ENCODE results near the gene JAG1. TPM values are rescaled to one million over a fixed set of nuclear protein-coding genes. Genes with fewer than 3 reads are reported as not detected.

The JAG1 gene
- total and polyA plus RNA-seq, 4 experiments from 2014 or later = 0.04 to 1.9 (median 0.45) TPM

DNA sequence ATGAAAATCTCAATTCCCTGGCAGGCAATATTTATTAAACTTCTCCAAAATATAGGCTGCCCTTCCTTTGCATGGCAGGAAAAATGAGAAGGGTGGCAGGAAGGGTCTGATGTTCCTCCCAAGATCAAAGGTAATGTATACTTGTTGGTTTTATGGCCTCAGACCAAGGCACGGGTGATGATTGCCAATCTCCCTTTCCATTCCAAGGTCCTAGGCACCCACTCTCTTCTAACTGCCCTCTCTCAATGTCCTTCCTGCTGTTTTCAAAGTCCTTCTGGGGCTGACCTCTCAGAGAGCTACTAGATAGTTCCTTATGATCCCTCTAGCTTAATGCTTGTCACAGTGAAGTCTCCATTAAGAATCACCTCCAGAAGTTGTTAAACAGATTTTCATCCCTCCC is 15.6 kb upstream of the JAG1 start:
- Histone ChIP-seq H3K36me3 (ENCODE audit: insufficient read depth, low read length) (no peaks in the 10 kb centered on the region), H3K4me1 (ENCODE audit: insufficient read depth, low read length) (no peaks in the 10 kb centered on the region), H3K4me3 (ENCODE audit: low read length in 2 of 2) (no peak overlapping the region), H3K27ac (ENCODE audit: low read depth, low read length) (no peak overlapping the region), H3K9me3 (ENCODE audit: control insufficient read depth in 1 of 2, low read length in 2 of 2) (no peaks in the 10 kb centered on the region), H3K27me3 (ENCODE audit: insufficient read depth, low read length) (no peaks in the 10 kb centered on the region)
- no peak for DNase-seq
- Mint-ChIP-seq H3K4me1 (no peaks in the 10 kb centered on the region), H3K27ac (no peak overlapping the region), H3K36me3 (no peaks in the 10 kb centered on the region), H3K9me3 (no peaks in the 10 kb centered on the region), H3K4me3 (no peak overlapping the region), H3K27me3 (peaks cover 7 to 19% of the 10 kb centered on the region in 2 donors)
- CTCF ChIA-PET (ENCODE audit: partially characterized antibody) = interaction anchor here (0.8 kb wide), 1 partner anchor 15 kb away, joined by 3 read pairs; the partner anchor contains the start of gene JAG1
- POLR2A ChIA-PET (ENCODE audit: partially characterized antibody) = no interaction called here
- intact Hi-C loops (cut with micrococcal nuclease) = no loop called here

DNA sequence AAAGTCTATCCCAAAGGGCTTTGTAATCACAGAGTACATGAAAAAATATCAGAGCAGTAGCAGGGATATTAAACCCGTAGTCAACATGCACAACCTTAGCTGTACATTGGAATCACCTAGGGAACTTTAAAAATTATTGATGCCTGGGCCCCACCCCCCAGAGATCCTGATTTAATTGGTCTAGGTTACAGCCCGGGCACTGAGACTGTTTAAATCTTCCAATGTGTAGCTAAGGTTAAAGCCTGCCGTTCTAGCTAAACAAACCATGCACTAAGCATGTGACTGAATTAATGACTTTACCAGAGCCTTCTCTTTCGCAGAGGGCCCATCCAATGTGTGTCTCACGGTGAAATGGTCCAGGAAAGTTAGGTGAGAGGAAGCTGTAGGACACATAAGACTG is 14.1 kb upstream of the JAG1 start:
- H3K4me3 Mint-ChIP-seq = no peak overlapping the region
- no peaks in the 10 kb centered on the region for H3K4me1 Mint-ChIP-seq
- intact Hi-C loops (cut with micrococcal nuclease) = no loop called here
- no peak overlapping the region for H3K27ac ChIP-seq (ENCODE audit: low read depth, low read length)
- no peak for DNase-seq
- H3K27ac Mint-ChIP-seq = no peak overlapping the region
- H3K9me3 Mint-ChIP-seq = no peaks in the 10 kb centered on the region
- no peaks in the 10 kb centered on the region for H3K27me3 ChIP-seq (ENCODE audit: insufficient read depth, low read length)
- ChIA-PET CTCF (ENCODE audit: partially characterized antibody) (interaction anchor here (0.5 to 0.9 kb wide), 2 partner anchors 9 to 12 kb away, joined by 3 to 4 read pairs; no protein-coding TSS in a partner anchor), POLR2A (ENCODE audit: partially characterized antibody) (no interaction called here)
- no peaks in the 10 kb centered on the region for H3K9me3 ChIP-seq (ENCODE audit: control insufficient read depth in 1 of 2, low read length in 2 of 2)
- H3K36me3 ChIP-seq (ENCODE audit: insufficient read depth, low read length) = no peaks in the 10 kb centered on the region
- peaks cover 7 to 20% of the 10 kb centered on the region in 2 donors for H3K27me3 Mint-ChIP-seq
- no peaks in the 10 kb centered on the region for H3K4me1 ChIP-seq (ENCODE audit: insufficient read depth, low read length)
- H3K36me3 Mint-ChIP-seq = no peaks in the 10 kb centered on the region
- no peak overlapping the region for H3K4me3 ChIP-seq (ENCODE audit: low read length in 2 of 2)

DNA sequence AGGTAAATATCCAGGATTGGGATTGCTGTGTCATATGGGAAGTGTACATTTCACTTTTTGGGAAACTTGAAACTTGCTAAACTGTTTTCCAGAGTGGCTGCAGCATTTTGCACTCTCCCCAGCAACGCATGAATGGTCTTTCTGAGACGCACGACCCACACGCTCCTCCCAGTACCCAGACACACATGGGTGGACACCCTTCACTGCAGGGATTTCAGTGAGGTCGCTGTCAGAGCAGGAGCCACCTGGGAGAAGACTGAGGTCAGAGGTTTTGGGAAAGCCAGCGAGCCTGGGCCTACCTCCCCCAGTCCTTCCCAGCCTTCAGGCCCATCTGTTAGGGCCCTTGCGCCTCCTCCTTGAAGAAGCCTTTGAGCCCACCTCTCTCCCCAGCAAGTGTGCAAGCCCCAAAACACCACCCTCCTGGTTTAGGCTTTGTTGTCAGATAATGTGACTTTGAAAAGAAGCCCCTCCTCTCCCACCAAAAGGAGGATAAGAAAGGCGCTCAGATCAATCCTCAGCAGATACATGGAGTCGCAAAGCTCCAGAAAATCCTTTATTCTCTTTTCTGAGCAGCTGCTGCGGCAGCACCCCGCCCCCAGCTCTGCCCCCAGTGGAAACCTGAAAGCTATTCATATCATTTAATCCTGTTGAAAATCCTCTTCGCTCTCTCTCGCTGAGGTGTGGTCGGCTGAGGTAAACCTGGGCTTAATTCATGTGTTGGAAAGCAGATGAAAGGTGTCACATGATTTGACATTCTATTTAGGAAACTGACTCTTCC is 12.7 kb upstream of the JAG1 start:
- CTCF ChIA-PET (ENCODE audit: partially characterized antibody) = no interaction called here
- POLR2A ChIA-PET (ENCODE audit: partially characterized antibody) = no interaction called here
- intact Hi-C loops (cut with micrococcal nuclease) = no loop called here
- Histone ChIP-seq H3K36me3 (ENCODE audit: insufficient read depth, low read length) (no peaks in the 10 kb centered on the region), H3K4me3 (ENCODE audit: low read length in 2 of 2) (no peak overlapping the region), H3K4me1 (ENCODE audit: insufficient read depth, low read length) (no peaks in the 10 kb centered on the region), H3K27me3 (ENCODE audit: insufficient read depth, low read length) (no peaks in the 10 kb centered on the region), H3K27ac (ENCODE audit: low read depth, low read length) (no peak overlapping the region), H3K9me3 (ENCODE audit: control insufficient read depth in 1 of 2, low read length in 2 of 2) (no peaks in the 10 kb centered on the region)
- H3K4me3 Mint-ChIP-seq = no peak overlapping the region
- H3K27me3 Mint-ChIP-seq = peaks cover 7 to 25% of the 10 kb centered on the region in 2 donors
- no peak overlapping the region for H3K27ac Mint-ChIP-seq
- H3K36me3 Mint-ChIP-seq = no peaks in the 10 kb centered on the region
- no peak for DNase-seq
- H3K9me3 Mint-ChIP-seq = no peaks in the 10 kb centered on the region
- H3K4me1 Mint-ChIP-seq = no peaks in the 10 kb centered on the region

DNA sequence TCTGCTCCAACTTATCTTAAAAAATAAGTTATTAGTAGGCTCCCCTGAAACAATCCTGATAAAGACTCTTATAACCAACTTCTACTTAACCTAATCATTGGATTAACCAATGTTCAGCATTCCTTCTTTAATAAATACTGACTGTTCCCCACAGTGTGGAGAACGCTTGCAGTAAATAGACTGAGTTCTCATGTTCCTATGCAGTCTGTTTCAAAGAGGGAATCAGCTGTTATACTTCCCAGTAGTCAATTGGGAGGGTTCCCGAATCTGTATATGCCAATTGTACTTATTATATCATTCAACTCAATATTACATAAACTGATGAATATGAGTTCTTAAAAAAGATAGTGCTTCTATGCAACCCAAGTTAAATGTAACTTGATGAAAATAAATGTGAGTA is 9.7 kb upstream of the JAG1 start:
- H3K27ac Mint-ChIP-seq = no peak overlapping the region
- H3K27me3 Mint-ChIP-seq = peaks cover 3 to 25% of the 10 kb centered on the region in 2 donors
- ChIA-PET POLR2A (ENCODE audit: partially characterized antibody) (no interaction called here), CTCF (ENCODE audit: partially characterized antibody) (interaction anchor here (2.4 kb wide), 1 partner anchor 13 kb away, joined by 9 read pairs; no protein-coding TSS in a partner anchor)
- H3K9me3 Mint-ChIP-seq = peaks cover 0 to 1% (median 0%) of the 10 kb centered on the region in 8 donors
- no peak overlapping the region for H3K27ac ChIP-seq (ENCODE audit: low read depth, low read length)
- no peaks in the 10 kb centered on the region for H3K9me3 ChIP-seq (ENCODE audit: control insufficient read depth in 1 of 2, low read length in 2 of 2)
- H3K36me3 ChIP-seq (ENCODE audit: insufficient read depth, low read length) = no peaks in the 10 kb centered on the region
- no peaks in the 10 kb centered on the region for H3K4me1 ChIP-seq (ENCODE audit: insufficient read depth, low read length)
- H3K4me3 ChIP-seq (ENCODE audit: low read length in 2 of 2) = no peak overlapping the region
- intact Hi-C loops (cut with micrococcal nuclease) = no loop called here
- DNase-seq = no peak
- no peaks in the 10 kb centered on the region for H3K27me3 ChIP-seq (ENCODE audit: insufficient read depth, low read length)
- H3K36me3 Mint-ChIP-seq = no peaks in the 10 kb centered on the region
- H3K4me3 Mint-ChIP-seq = no peak overlapping the region
- H3K4me1 Mint-ChIP-seq = no peaks in the 10 kb centered on the region

DNA sequence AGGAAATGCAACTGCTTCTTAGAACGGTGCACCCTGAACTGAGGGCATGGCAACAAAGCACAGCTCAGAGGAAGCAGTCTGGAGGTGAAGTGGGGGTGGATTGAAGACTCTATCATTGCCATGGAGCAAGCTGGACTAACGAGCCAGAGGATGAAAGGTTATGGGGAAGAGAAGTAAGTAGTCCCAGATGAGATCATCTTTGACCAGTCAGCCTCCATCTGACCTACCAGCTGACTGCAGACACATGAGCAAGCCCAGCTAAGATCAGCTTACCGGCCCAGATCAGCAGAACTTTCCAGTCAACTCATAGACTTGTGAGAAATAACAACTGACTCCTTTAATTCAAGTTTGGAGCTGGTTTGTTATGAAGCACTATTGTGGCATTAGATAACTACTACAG is 9.1 kb upstream of the JAG1 start:
- POLR2A ChIA-PET (ENCODE audit: partially characterized antibody) = no interaction called here
- intact Hi-C loops (cut with micrococcal nuclease) = no loop called here
- CTCF ChIA-PET (ENCODE audit: partially characterized antibody) = interaction anchor here (0.9 to 2.4 kb wide), 2 partner anchors 14 to 25 kb away, joined by 3 to 9 read pairs; no protein-coding TSS in a partner anchor
- Histone ChIP-seq H3K4me3 (ENCODE audit: low read length in 2 of 2) (no peak overlapping the region), H3K27me3 (ENCODE audit: insufficient read depth, low read length) (no peaks in the 10 kb centered on the region), H3K4me1 (ENCODE audit: insufficient read depth, low read length) (no peaks in the 10 kb centered on the region), H3K36me3 (ENCODE audit: insufficient read depth, low read length) (no peaks in the 10 kb centered on the region), H3K27ac (ENCODE audit: low read depth, low read length) (no peak overlapping the region), H3K9me3 (ENCODE audit: control insufficient read depth in 1 of 2, low read length in 2 of 2) (no peaks in the 10 kb centered on the region)
- Mint-ChIP-seq H3K27ac (no peak overlapping the region), H3K36me3 (no peaks in the 10 kb centered on the region), H3K9me3 (peaks cover 0 to 1% (median 0%) of the 10 kb centered on the region in 8 donors), H3K4me3 (no peak overlapping the region), H3K4me1 (no peaks in the 10 kb centered on the region), H3K27me3 (peaks cover 4 to 27% of the 10 kb centered on the region in 2 donors)
- DNase-seq = no peak

DNA sequence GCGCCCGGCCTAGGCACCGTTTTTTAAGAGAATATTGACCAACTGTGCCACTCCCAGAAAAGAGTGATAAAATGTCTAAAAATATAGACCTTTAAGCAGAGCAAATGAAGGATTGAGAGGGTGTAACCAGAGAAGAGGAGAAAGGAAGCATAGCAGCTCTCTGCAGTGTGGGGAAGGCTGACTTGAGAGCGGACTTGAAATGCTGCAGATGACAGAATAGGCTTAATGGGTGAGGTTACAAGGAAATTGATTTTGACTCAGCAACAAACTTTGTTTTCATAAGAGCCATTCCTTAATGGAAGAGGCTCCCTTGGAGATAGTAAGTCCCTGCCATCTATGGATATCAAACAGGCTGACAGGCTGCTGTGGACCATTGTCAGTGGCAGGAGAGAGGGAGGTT is 7.7 kb upstream of the JAG1 start:
- Mint-ChIP-seq H3K9me3 (peaks cover 0 to 1% (median 0%) of the 10 kb centered on the region in 8 donors), H3K27ac (no peak overlapping the region)

DNA sequence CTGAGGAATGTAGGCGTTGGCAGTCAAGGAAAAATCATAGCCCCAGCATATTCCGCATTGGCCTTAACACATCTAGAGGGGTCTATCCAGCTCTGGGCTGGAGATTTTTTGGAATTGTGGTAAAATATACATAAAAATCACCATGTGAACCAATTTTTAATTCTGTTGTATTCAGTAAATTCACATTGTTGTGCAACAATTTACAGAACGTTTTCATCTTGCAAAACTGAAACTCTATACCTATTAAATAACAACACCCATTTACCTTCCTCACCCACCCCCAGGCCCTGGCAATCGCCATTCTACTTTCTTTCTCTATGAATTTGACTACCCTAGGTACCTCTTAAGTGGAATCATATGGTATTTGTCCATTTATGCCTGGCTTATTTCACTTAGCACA is 6.8 kb upstream of the JAG1 start:
- no peak overlapping the region for H3K27ac ChIP-seq (ENCODE audit: low read depth, low read length)
- DNase-seq = no peak
- H3K27me3 ChIP-seq (ENCODE audit: insufficient read depth, low read length) = peaks cover 5% of the 10 kb centered on the region
- H3K27ac Mint-ChIP-seq = no peak overlapping the region
- no peaks in the 10 kb centered on the region for H3K4me1 Mint-ChIP-seq
- H3K36me3 Mint-ChIP-seq = no peaks in the 10 kb centered on the region
- POLR2A ChIA-PET (ENCODE audit: partially characterized antibody) = no interaction called here
- peaks cover 0 to 1% (median 0%) of the 10 kb centered on the region in 8 donors for H3K9me3 Mint-ChIP-seq
- no peak overlapping the region for H3K4me3 ChIP-seq (ENCODE audit: low read length in 2 of 2)
- H3K9me3 ChIP-seq (ENCODE audit: control insufficient read depth in 1 of 2, low read length in 2 of 2) = no peaks in the 10 kb centered on the region
- H3K36me3 ChIP-seq (ENCODE audit: insufficient read depth, low read length) = no peaks in the 10 kb centered on the region
- no peaks in the 10 kb centered on the region for H3K4me1 ChIP-seq (ENCODE audit: insufficient read depth, low read length)
- no peak overlapping the region for H3K4me3 Mint-ChIP-seq
- H3K27me3 Mint-ChIP-seq = peaks cover 17 to 33% of the 10 kb centered on the region in 2 donors
- intact Hi-C loops (cut with micrococcal nuclease) = no loop called here
- CTCF ChIA-PET (ENCODE audit: partially characterized antibody) = no interaction called here

More for the DNA sequence above, 7.7 kb upstream of the JAG1 start:
- Histone ChIP-seq H3K27me3 (ENCODE audit: insufficient read depth, low read length) (peaks cover 2% of the 10 kb centered on the region), H3K27ac (ENCODE audit: low read depth, low read length) (no peak overlapping the region), H3K4me3 (ENCODE audit: low read length in 2 of 2) (no peak overlapping the region), H3K4me1 (ENCODE audit: insufficient read depth, low read length) (no peaks in the 10 kb centered on the region), H3K36me3 (ENCODE audit: insufficient read depth, low read length) (no peaks in the 10 kb centered on the region), H3K9me3 (ENCODE audit: control insufficient read depth in 1 of 2, low read length in 2 of 2) (no peaks in the 10 kb centered on the region)
- Mint-ChIP-seq H3K4me3 (no peak overlapping the region), H3K4me1 (no peaks in the 10 kb centered on the region), H3K36me3 (no peaks in the 10 kb centered on the region), H3K27me3 (peaks cover 11 to 33% of the 10 kb centered on the region in 2 donors)
- ChIA-PET CTCF (ENCODE audit: partially characterized antibody) (interaction anchor here (2.4 kb wide), 1 partner anchor 15 kb away, joined by 9 read pairs; no protein-coding TSS in a partner anchor), POLR2A (ENCODE audit: partially characterized antibody) (no interaction called here)
- intact Hi-C loops (cut with micrococcal nuclease) = no loop called here
- no peak for DNase-seq
